SK-N-SH treated with all-trans-retinoic acid at 6 μM for 48 hours (cell line): ENCODE results near the gene RBBP6.

Source experiments
- ATAC-seq: fragments of 200-7000 bp; cut with Tn5 transposase; 3 replicates; pipeline ENCODE4 v1.9.1; 2020; ENCODE audit warnings: mild to moderate bottlenecking, moderate library complexity
- BACH2 ChIP-seq: fragments of 250-450 bp; sonication (Bioruptor Pico); IDR thresholded peaks from 2 replicates; pipeline ENCODE4 v1.9.0; 2021; ENCODE audit warnings: mild to moderate bottlenecking, borderline replicate concordance
- CREB5 ChIP-seq: fragments of 250-450 bp; sonication (Bioruptor Pico); IDR thresholded peaks from 2 replicates; pipeline ENCODE4 v1.5.1; 2020; ENCODE audit warnings: low read depth, mild to moderate bottlenecking, moderate library complexity
- ESRRG ChIP-seq: fragments of 250-450 bp; sonication (Bioruptor Pico); IDR thresholded peaks from 2 replicates; pipeline ENCODE4 v1.6.1; 2021; ENCODE audit warnings: mild to moderate bottlenecking
- GLIS3 ChIP-seq: fragments of 250-450 bp; sonication (Bioruptor Pico); IDR thresholded peaks from 2 replicates; pipeline ENCODE4 v1.5.0; 2020; ENCODE audit warnings: mild to moderate bottlenecking, moderate library complexity
- ISL1 ChIP-seq: fragments of 250-450 bp; sonication (Bioruptor Pico); IDR thresholded peaks from 2 replicates; pipeline ENCODE4 v2.1.2; 2022; ENCODE audit warnings: mild to moderate bottlenecking, moderate library complexity
- OSR1 ChIP-seq: fragments of 250-450 bp; sonication (Bioruptor Pico); IDR thresholded peaks from 2 replicates; pipeline ENCODE4 v1.8.0; 2022; ENCODE audit warnings: moderate library complexity, mild to moderate bottlenecking, inconsistent platforms
- POU6F1 ChIP-seq: fragments of 250-450 bp; sonication (Bioruptor Pico); IDR thresholded peaks from 2 replicates; pipeline ENCODE4 v1.8.0; 2021; ENCODE audit warnings: low read depth, mild to moderate bottlenecking, moderate library complexity, borderline replicate concordance
- RARB ChIP-seq: fragments of 250-450 bp; sonication (Bioruptor Pico); IDR thresholded peaks from 2 replicates; pipeline ENCODE4 v1.8.0; 2021; ENCODE audit warnings: mild to moderate bottlenecking, moderate library complexity
- SNAI2 ChIP-seq: fragments of 250-450 bp; sonication (Bioruptor Pico); IDR thresholded peaks from 2 replicates; pipeline ENCODE4 v1.5.0; 2020; ENCODE audit warnings: mild to moderate bottlenecking, moderate library complexity
- TCF4 ChIP-seq: fragments of 250-450 bp; sonication (Bioruptor Pico); IDR thresholded peaks from 2 replicates; pipeline ENCODE4 v1.8.0; 2021; ENCODE audit warnings: mild to moderate bottlenecking, moderate library complexity, borderline replicate concordance
- ZFP3 ChIP-seq: fragments of 250-450 bp; sonication (Bioruptor Pico); IDR thresholded peaks from 2 replicates; pipeline ENCODE4 v1.5.0; 2020; ENCODE audit warnings: mild to moderate bottlenecking, moderate library complexity
- ZNF565 ChIP-seq: fragments of 450-650 bp; formaldehyde crosslinking; conservative IDR thresholded peaks from 2 replicates; pipeline ENCODE4 v1.5.0; 2020; ENCODE audit warnings: low read depth, mild to moderate bottlenecking, moderate library complexity
- ZNF70 ChIP-seq: fragments of 450-650 bp; formaldehyde crosslinking; IDR thresholded peaks from 2 replicates; pipeline ENCODE4 v1.5.0; 2020; ENCODE audit warnings: mild to moderate bottlenecking, moderate library complexity
- TF ChIP-seq, protein P1 (sequence below): fragments of 250-450 bp; sonication (Bioruptor Pico); IDR thresholded peaks from 2 replicates; pipeline ENCODE4 v1.8.0; 2020; ENCODE audit warnings: mild to moderate bottlenecking, moderate library complexity, borderline replicate concordance
- TF ChIP-seq, protein P2 (sequence below): fragments of 250-450 bp; sonication (Bioruptor Pico); IDR thresholded peaks from 2 replicates; pipeline ENCODE4 v1.5.0; 2020; ENCODE audit warnings: mild to moderate bottlenecking, moderate library complexity

RBBP6 gene

GRCh38 chr16:24523569-24523968 is 15.8 kb upstream of the RBBP6 start:
- TF ChIP-seq TCF4 (CRISPR knock-in tag) (peak; percentile 44; the same call in 1 of the 2 replicates), ZFP3 (CRISPR knock-in tag) (no peak), GLIS3 (CRISPR knock-in tag) (no peak), ESRRG (CRISPR knock-in tag) (no peak)
- ATAC-seq: peak; percentile 74

- no peak for ATAC-seq
- TF ChIP-seq SNAI2: no peak
- TF ChIP-seq, protein P1, sequence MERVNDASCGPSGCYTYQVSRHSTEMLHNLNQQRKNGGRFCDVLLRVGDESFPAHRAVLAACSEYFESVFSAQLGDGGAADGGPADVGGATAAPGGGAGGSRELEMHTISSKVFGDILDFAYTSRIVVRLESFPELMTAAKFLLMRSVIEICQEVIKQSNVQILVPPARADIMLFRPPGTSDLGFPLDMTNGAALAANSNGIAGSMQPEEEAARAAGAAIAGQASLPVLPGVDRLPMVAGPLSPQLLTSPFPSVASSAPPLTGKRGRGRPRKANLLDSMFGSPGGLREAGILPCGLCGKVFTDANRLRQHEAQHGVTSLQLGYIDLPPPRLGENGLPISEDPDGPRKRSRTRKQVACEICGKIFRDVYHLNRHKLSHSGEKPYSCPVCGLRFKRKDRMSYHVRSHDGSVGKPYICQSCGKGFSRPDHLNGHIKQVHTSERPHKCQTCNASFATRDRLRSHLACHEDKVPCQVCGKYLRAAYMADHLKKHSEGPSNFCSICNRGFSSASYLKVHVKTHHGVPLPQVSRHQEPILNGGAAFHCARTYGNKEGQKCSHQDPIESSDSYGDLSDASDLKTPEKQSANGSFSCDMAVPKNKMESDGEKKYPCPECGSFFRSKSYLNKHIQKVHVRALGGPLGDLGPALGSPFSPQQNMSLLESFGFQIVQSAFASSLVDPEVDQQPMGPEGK (CRISPR knock-in tag): no peak
- TF ChIP-seq ESRRG (CRISPR knock-in tag): no peak
- no peak for TF ChIP-seq BACH2 (CRISPR knock-in tag)
- no peak for TF ChIP-seq ZNF70 (CRISPR knock-in tag)
- TF ChIP-seq TCF4 (CRISPR knock-in tag): no peak
- TF ChIP-seq POU6F1 (CRISPR knock-in tag): no peak
- TF ChIP-seq, protein P2, sequence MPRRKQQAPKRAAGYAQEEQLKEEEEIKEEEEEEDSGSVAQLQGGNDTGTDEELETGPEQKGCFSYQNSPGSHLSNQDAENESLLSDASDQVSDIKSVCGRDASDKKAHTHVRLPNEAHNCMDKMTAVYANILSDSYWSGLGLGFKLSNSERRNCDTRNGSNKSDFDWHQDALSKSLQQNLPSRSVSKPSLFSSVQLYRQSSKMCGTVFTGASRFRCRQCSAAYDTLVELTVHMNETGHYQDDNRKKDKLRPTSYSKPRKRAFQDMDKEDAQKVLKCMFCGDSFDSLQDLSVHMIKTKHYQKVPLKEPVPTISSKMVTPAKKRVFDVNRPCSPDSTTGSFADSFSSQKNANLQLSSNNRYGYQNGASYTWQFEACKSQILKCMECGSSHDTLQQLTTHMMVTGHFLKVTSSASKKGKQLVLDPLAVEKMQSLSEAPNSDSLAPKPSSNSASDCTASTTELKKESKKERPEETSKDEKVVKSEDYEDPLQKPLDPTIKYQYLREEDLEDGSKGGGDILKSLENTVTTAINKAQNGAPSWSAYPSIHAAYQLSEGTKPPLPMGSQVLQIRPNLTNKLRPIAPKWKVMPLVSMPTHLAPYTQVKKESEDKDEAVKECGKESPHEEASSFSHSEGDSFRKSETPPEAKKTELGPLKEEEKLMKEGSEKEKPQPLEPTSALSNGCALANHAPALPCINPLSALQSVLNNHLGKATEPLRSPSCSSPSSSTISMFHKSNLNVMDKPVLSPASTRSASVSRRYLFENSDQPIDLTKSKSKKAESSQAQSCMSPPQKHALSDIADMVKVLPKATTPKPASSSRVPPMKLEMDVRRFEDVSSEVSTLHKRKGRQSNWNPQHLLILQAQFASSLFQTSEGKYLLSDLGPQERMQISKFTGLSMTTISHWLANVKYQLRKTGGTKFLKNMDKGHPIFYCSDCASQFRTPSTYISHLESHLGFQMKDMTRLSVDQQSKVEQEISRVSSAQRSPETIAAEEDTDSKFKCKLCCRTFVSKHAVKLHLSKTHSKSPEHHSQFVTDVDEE (CRISPR knock-in tag): no peak
- no peak for TF ChIP-seq GLIS3 (CRISPR knock-in tag)
Measured at GRCh38 chr16:24524855-24525677, 14.3 kb upstream of the RBBP6 start.

GRCh38 chr16:24525970-24526559 is 13.3 kb upstream of the RBBP6 start:
- TF ChIP-seq SNAI2 (no peak), ISL1 (CRISPR knock-in tag) (0 out of 2 replicates have a peak, but pooled peaks have one; percentile 12)
- ATAC-seq: peak; percentile 72

GRCh38 chr16:24526701-24527495 is 12.5 kb upstream of the RBBP6 start:
- TF ChIP-seq TCF4 (CRISPR knock-in tag): no peak
- TF ChIP-seq RARB (CRISPR knock-in tag): no peak
- TF ChIP-seq, protein P1 (CRISPR knock-in tag): no peak
- TF ChIP-seq OSR1 (CRISPR knock-in tag): no peak
- no peak for TF ChIP-seq CREB5
- TF ChIP-seq POU6F1 (CRISPR knock-in tag): no peak
- TF ChIP-seq ZNF565 (CRISPR knock-in tag): no peak
- no peak for TF ChIP-seq BACH2 (CRISPR knock-in tag)
- TF ChIP-seq ZNF70 (CRISPR knock-in tag): no peak
- ATAC-seq: no peak
